Measurements from ENCODE around the gene ASPDH. TPM values are rescaled to one million over a fixed set of nuclear protein-coding genes. Genes with fewer than 3 reads are reported as not detected.

The ASPDH gene
- total and polyA plus RNA-seq, 2 donors (not counting 3 experiments of a cell fraction or from before 2014, with no cell fraction given) = not detected

DNA sequence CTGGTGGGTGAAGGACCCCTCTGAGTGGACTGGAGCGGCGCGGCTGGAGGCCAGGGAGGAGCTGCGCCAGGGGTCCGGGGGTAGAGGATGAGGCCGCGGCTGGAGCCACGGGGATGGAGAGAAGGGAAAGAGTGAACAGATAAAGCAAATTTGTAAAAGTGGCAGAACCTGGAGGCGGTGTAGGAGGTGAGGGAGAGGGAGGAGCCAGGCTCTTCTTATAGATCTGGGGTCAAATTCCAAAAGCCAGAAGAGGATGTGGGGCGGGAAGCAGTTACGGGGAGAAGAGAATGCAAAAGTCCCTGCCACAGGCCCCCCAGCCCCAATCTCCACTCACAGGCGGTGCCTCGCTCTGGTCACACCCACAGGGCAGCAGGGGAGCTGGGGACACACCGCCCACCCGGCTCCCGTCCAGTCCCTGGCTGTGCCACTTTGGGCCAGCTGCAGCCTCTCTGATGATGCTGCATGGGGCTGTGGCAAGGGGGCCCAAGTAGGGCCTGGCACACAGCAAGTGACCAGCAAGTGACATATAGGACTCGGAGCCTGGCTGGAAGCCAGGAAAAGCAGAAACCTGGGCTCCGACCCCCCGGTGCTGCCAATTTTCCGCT, 43.4 kb upstream of the ASPDH start:
- H3K4me2 ChIP-seq (ENCODE audit: insufficient read depth, low read length) = no peak overlapping the region
- H3K27me3 ChIP-seq (ENCODE audit: control insufficient read depth in 2 of 2, insufficient read depth in 2 of 2, low read length in 2 of 2) = peaks cover 0 to 3% of the 10 kb centered on the region in 2 experiments
- H3K4me3 ChIP-seq (replicated peaks in 1 of 3; ENCODE audit: insufficient read depth in 1 of 3, low read depth in 1 of 3, low read length in 3 of 3) = no peak overlapping the region
- intact Hi-C loops (cut with micrococcal nuclease) = no loop called here
- ChIA-PET POLR2A (interaction anchor here (1.3 kb wide), 1 partner anchor 248 kb away, joined by 3 read pairs; no protein-coding TSS in a partner anchor), CTCF (interaction anchor here (0.7 to 7.3 kb wide), 16 partner anchors 8 to 233 kb away, joined by 3 to 136 read pairs (median 4); partner anchors contain the start of gene ACP4)
- FAIRE-seq (no peak), DNase-seq (ENCODE audit: low read depth, low spot score) (no peak)
- H3K36me3 ChIP-seq (ENCODE audit: control insufficient read depth in 2 of 2, extremely low read depth in 1 of 2, insufficient read depth in 2 of 2, low read length in 2 of 2) = no peaks in the 10 kb centered on the region
- no peak for TF ChIP-seq JUN (IDR thresholded peaks at IDR 0.05; ENCODE audit: borderline replicate concordance, insufficient read depth, insufficient read length, low read depth)
- no peak for TF ChIP-seq MYC (IDR thresholded peaks at IDR 0.05; ENCODE audit: low read depth, low read length)
- TF ChIP-seq, protein P1, sequence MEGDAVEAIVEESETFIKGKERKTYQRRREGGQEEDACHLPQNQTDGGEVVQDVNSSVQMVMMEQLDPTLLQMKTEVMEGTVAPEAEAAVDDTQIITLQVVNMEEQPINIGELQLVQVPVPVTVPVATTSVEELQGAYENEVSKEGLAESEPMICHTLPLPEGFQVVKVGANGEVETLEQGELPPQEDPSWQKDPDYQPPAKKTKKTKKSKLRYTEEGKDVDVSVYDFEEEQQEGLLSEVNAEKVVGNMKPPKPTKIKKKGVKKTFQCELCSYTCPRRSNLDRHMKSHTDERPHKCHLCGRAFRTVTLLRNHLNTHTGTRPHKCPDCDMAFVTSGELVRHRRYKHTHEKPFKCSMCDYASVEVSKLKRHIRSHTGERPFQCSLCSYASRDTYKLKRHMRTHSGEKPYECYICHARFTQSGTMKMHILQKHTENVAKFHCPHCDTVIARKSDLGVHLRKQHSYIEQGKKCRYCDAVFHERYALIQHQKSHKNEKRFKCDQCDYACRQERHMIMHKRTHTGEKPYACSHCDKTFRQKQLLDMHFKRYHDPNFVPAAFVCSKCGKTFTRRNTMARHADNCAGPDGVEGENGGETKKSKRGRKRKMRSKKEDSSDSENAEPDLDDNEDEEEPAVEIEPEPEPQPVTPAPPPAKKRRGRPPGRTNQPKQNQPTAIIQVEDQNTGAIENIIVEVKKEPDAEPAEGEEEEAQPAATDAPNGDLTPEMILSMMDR (IDR thresholded peaks at IDR 0.05; ENCODE audit: extremely low read depth in 1 of 2, insufficient read depth in 1 of 2, low read depth in 1 of 2, low read length in 2 of 2) = no peak
- TF ChIP-seq POLR2A (IDR thresholded peaks at IDR 0.05; ENCODE audit: low read depth, low read length) = no peak
- TF ChIP-seq GATA2 (IDR thresholded peaks at IDR 0.05; ENCODE audit: insufficient read depth, insufficient read length, low read depth, low read length) = no peak
- TF ChIP-seq, protein P2, sequence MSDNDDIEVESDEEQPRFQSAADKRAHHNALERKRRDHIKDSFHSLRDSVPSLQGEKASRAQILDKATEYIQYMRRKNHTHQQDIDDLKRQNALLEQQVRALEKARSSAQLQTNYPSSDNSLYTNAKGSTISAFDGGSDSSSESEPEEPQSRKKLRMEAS (IDR thresholded peaks at IDR 0.05; ENCODE audit: insufficient read depth, insufficient read length) = no peak
- TF ChIP-seq FOS (IDR thresholded peaks at IDR 0.05; ENCODE audit: borderline replicate concordance, insufficient read depth, low read length) = no peak
- TF ChIP-seq POLR2AphosphoS5 (IDR thresholded peaks at IDR 0.05; ENCODE audit: insufficient read depth, low read depth, low read length) = no peak
- TF ChIP-seq EZH2 (IDR thresholded peaks at IDR 0.05; ENCODE audit: borderline replicate concordance, low read depth, low read length, severe bottlenecking) = no peak
- H4K20me1 ChIP-seq (replicated peaks; ENCODE audit: control insufficient read depth, extremely low read depth, insufficient read depth, low read length) = no peaks in the 10 kb centered on the region
- H3K9me3 ChIP-seq (replicated peaks; ENCODE audit: control insufficient read depth, insufficient read depth, low read length) = no peaks in the 10 kb centered on the region
- no peaks in the 10 kb centered on the region for H3K9me1 ChIP-seq (replicated peaks; ENCODE audit: control insufficient read depth, extremely low read depth, insufficient read depth, low read length)
- no peak overlapping the region for H3K27ac ChIP-seq (ENCODE audit: insufficient read depth, low read depth, low read length)
- no peaks in the 10 kb centered on the region for H3K79me2 ChIP-seq (ENCODE audit: control insufficient read depth, insufficient read depth, low read length)
- peaks cover 3% of the 10 kb centered on the region for H3K4me1 ChIP-seq (ENCODE audit: control insufficient read depth, extremely low read depth, insufficient read depth, low read length)
- BruUV-seq (replicated peaks) = no TSS peak
- no peak overlapping the region for H3K9ac ChIP-seq (replicated peaks; ENCODE audit: extremely low read depth, insufficient read depth, low read length)
- no peak overlapping the region for H2AFZ ChIP-seq (ENCODE audit: low read depth, low read length)
- dilution Hi-C loops (cut with MboI; ENCODE audit: extremely low pct_ligation_motif_present, low sequenced_read_pairs) = no loop called here

Data from endothelial cell of umbilical vein (primary cell).